Measurements from ENCODE around the gene EPB41L4A. TPM values are rescaled to one million over a fixed set of nuclear protein-coding genes. Genes with fewer than 3 reads are reported as not detected.
"Not testable (repeated sequence)": the region's sequence is repeated elsewhere in the genome, so short reads cannot be mapped to it uniquely, and the experiment has no call there.

Gene EPB41L4A
- total RNA-seq, 2 donors from 2014 or later = 7.7 to 9.9 TPM

DNA sequence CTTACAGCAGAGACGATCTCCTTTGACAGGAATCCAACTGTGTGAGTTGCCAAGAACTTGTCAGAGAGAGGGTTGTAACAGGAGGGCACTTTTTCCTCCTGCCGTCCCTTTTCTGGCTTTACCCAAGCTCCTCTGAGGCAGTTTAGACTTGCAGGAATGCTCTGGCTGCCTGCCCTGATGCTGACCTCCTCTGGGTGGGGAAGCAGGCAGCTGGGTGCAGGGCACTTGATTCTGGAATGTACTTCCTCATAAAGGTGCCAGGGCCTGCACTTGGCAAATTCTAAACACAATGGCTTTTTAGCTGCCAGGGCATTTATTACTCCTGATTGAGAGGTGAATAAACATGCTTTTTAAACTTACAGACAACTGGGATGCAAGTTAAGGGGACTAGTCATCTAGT lies 190.4 kb downstream of the EPB41L4A start:
- Mint-ChIP-seq H3K9me3 (no peaks in the 10 kb centered on the region), H3K27me3 (ENCODE audit: insufficient read depth) (no peaks in the 10 kb centered on the region), H3K4me3 (no peak overlapping the region), H3K36me3 (ENCODE audit: low read depth) (no peaks in the 10 kb centered on the region), H3K27ac (no peak overlapping the region), H3K4me1 (no peaks in the 10 kb centered on the region)
- Histone ChIP-seq H3K36me3 (ENCODE audit: control insufficient read depth, insufficient read depth, low read length) (no peaks in the 10 kb centered on the region), H3K4me1 (ENCODE audit: control insufficient read depth, insufficient read depth, low read length) (peaks cover 9% of the 10 kb centered on the region), H3K27me3 (ENCODE audit: control insufficient read depth, insufficient read depth, low read length, poor library complexity, severe bottlenecking) (no peaks in the 10 kb centered on the region), H3K9ac (ENCODE audit: extremely low read depth, low read length, poor library complexity, severe bottlenecking) (no peak overlapping the region), H3K27ac (ENCODE audit: low read depth, low read length) (no peak overlapping the region), H3K9me3 (ENCODE audit: control insufficient read depth, low read length) (no peaks in the 10 kb centered on the region), H3K4me3 (ENCODE audit: low read length) (no peak overlapping the region)
- WGBS, 2 experiments (ENCODE audit: insufficient coverage in 1 of 2, insufficient read length in 1 of 2) = 71 to 78% methylated on average over 1 to 2 of the region's 2 CpGs
- peak; percentile 64 for DNase-seq
- TF ChIP-seq, protein P1, sequence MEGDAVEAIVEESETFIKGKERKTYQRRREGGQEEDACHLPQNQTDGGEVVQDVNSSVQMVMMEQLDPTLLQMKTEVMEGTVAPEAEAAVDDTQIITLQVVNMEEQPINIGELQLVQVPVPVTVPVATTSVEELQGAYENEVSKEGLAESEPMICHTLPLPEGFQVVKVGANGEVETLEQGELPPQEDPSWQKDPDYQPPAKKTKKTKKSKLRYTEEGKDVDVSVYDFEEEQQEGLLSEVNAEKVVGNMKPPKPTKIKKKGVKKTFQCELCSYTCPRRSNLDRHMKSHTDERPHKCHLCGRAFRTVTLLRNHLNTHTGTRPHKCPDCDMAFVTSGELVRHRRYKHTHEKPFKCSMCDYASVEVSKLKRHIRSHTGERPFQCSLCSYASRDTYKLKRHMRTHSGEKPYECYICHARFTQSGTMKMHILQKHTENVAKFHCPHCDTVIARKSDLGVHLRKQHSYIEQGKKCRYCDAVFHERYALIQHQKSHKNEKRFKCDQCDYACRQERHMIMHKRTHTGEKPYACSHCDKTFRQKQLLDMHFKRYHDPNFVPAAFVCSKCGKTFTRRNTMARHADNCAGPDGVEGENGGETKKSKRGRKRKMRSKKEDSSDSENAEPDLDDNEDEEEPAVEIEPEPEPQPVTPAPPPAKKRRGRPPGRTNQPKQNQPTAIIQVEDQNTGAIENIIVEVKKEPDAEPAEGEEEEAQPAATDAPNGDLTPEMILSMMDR (conservative IDR thresholded peaks at IDR 0.05) = no peak

GRCh38 chr5:112227911-112228631 lies 191.0 kb downstream of the EPB41L4A start:
- no peak overlapping the region for H3K4me3 Mint-ChIP-seq
- H3K27me3 ChIP-seq (ENCODE audit: control insufficient read depth, insufficient read depth, low read length, poor library complexity, severe bottlenecking) = no peaks in the 10 kb centered on the region
- no peak overlapping the region for H3K9ac ChIP-seq (ENCODE audit: extremely low read depth, low read length, poor library complexity, severe bottlenecking)
- no peak overlapping the region for H3K27ac Mint-ChIP-seq
- H3K4me1 Mint-ChIP-seq = no peaks in the 10 kb centered on the region
- no peaks in the 10 kb centered on the region for H3K36me3 ChIP-seq (ENCODE audit: control insufficient read depth, insufficient read depth, low read length)
- no peak overlapping the region for H3K4me3 ChIP-seq (ENCODE audit: low read length)
- no peak overlapping the region for H3K27ac ChIP-seq (ENCODE audit: low read depth, low read length)
- H3K36me3 Mint-ChIP-seq (ENCODE audit: low read depth) = no peaks in the 10 kb centered on the region
- H3K9me3 Mint-ChIP-seq = no peaks in the 10 kb centered on the region
- TF ChIP-seq, protein P1 (conservative IDR thresholded peaks at IDR 0.05) = no peak
- DNase-seq = no peak
- peaks cover 9% of the 10 kb centered on the region for H3K4me1 ChIP-seq (ENCODE audit: control insufficient read depth, insufficient read depth, low read length)
- no peaks in the 10 kb centered on the region for H3K9me3 ChIP-seq (ENCODE audit: control insufficient read depth, low read length)
- WGBS, 2 experiments (ENCODE audit: insufficient coverage in 1 of 2, insufficient read length in 1 of 2) = 92 to 93% methylated on average over 2 to 4 of the region's 4 CpGs
- H3K27me3 Mint-ChIP-seq (ENCODE audit: insufficient read depth) = no peaks in the 10 kb centered on the region

DNA sequence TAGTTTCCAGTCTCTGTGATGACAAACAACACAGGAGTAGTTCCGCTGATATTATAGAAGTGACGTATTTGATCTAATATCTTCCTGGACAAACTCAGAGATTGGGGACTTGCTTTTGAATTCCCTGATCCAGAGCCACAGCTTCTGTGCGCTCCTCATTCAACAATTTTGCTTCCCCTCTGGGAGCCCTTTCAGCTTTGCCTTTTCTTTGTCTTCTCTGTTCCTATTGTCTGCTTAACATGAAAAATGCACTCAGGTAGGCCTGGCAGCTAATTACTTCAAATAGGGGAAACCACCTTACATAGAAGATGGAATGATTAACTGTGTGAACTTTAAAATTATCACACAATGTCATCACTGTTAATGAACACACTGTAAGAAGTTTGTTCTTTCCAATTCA lies 192.9 kb downstream of the EPB41L4A start:
- no peaks in the 10 kb centered on the region for H3K36me3 Mint-ChIP-seq (ENCODE audit: low read depth)
- Histone ChIP-seq H3K9ac (ENCODE audit: extremely low read depth, low read length, poor library complexity, severe bottlenecking) (no peak overlapping the region), H3K9me3 (ENCODE audit: control insufficient read depth, low read length) (no peaks in the 10 kb centered on the region), H3K27me3 (ENCODE audit: control insufficient read depth, insufficient read depth, low read length, poor library complexity, severe bottlenecking) (peaks cover 3% of the 10 kb centered on the region), H3K4me3 (ENCODE audit: low read length) (no peak overlapping the region), H3K36me3 (ENCODE audit: control insufficient read depth, insufficient read depth, low read length) (no peaks in the 10 kb centered on the region), H3K4me1 (ENCODE audit: control insufficient read depth, insufficient read depth, low read length) (peaks cover 9% of the 10 kb centered on the region), H3K27ac (ENCODE audit: low read depth, low read length) (peak overlapping the region; percentile 26)
- no peak overlapping the region for H3K27ac Mint-ChIP-seq
- peaks cover under 1% of the 10 kb centered on the region for H3K27me3 Mint-ChIP-seq (ENCODE audit: insufficient read depth)
- no peak overlapping the region for H3K4me3 Mint-ChIP-seq
- H3K4me1 Mint-ChIP-seq = no peaks in the 10 kb centered on the region
- H3K9me3 Mint-ChIP-seq = no peaks in the 10 kb centered on the region
- WGBS, 2 experiments (ENCODE audit: insufficient coverage in 1 of 2, insufficient read length in 1 of 2) = 91 to 95% methylated on average over 2 to 3 of the region's 3 CpGs
- DNase-seq = no peak
- TF ChIP-seq, protein P1 (conservative IDR thresholded peaks at IDR 0.05) = no peak

- WGBS, 2 experiments (ENCODE audit: insufficient coverage in 1 of 2, insufficient read length in 1 of 2) = 95 to 96% methylated on average over 4 to 7 of the region's 7 CpGs
- H3K36me3 Mint-ChIP-seq (ENCODE audit: low read depth); H3K9me3 Mint-ChIP-seq; H3K27me3 Mint-ChIP-seq (ENCODE audit: insufficient read depth); H3K27ac ChIP-seq (ENCODE audit: low read depth, low read length); H3K9me3 ChIP-seq (ENCODE audit: control insufficient read depth, low read length); H3K4me3 ChIP-seq (ENCODE audit: low read length); DNase-seq; H3K4me3 Mint-ChIP-seq; H3K27ac Mint-ChIP-seq; H3K36me3 ChIP-seq (ENCODE audit: control insufficient read depth, insufficient read depth, low read length); H3K9ac ChIP-seq (ENCODE audit: extremely low read depth, low read length, poor library complexity, severe bottlenecking); H3K4me1 ChIP-seq (ENCODE audit: control insufficient read depth, insufficient read depth, low read length); H3K4me1 Mint-ChIP-seq; H3K27me3 ChIP-seq (ENCODE audit: control insufficient read depth, insufficient read depth, low read length, poor library complexity, severe bottlenecking): not testable (repeated sequence)
Measured at GRCh38 chr5:112222997-112223396, 196.1 kb downstream of the EPB41L4A start.

All from endodermal cell (in vitro differentiated cells).